ENCODE measurements around the gene NPAS3.

GRCh38 chr14:33016613-33017012 is 77.9 kb downstream of the NPAS3 start:
- no peak for TF ChIP-seq POLR2AphosphoS5 (IDR thresholded peaks at IDR 0.05; ENCODE audit: borderline replicate concordance, low read depth, low read length)
- TF ChIP-seq EZH2 (IDR thresholded peaks at IDR 0.05), result no peak
